Glomerular visceral epithelial cell (primary cell): ENCODE results near the gene ANKRD33B.
"Not testable (repeated sequence)": the region's sequence is repeated elsewhere in the genome, so short reads cannot be mapped to it uniquely, and the experiment has no call there.

Experiments
- DNase-seq: peaks from one replicate; pipeline ENCODE4 v3.0.0-alpha.2; 2016; ENCODE audit errors: extremely low spot score

Gene ANKRD33B

DNA sequence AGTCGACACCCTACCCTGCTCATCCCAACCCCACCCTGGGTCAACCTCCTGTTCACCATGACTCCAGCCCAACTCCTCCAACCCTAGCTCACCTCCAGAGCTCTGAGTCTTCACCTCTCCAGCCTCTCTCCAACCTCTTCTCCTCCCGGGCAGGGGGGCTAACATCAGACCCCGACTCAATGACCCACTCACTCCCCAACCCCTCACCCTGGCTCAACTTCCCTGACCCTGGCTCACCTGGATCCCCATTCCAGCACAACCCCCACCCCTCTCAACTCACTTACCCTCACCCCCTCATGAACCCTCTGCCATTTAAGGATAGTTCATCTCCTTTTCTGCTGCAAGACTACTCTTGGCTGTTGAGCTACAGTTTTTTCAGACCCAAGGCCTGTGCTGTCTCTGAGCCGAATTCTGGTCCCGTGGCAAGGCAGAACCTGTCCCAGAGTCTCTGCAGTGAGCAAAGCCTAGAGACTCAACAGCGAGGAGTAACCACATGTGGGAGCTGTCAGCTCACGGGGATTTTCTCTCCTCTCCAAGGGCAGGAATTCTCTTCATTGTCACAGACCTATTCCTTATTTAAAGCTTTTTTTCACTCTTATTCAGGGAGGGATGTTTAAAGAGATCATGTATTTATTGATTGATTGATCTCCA is 29.8 kb downstream of the ANKRD33B start:
- DNase-seq = no peak

DNA sequence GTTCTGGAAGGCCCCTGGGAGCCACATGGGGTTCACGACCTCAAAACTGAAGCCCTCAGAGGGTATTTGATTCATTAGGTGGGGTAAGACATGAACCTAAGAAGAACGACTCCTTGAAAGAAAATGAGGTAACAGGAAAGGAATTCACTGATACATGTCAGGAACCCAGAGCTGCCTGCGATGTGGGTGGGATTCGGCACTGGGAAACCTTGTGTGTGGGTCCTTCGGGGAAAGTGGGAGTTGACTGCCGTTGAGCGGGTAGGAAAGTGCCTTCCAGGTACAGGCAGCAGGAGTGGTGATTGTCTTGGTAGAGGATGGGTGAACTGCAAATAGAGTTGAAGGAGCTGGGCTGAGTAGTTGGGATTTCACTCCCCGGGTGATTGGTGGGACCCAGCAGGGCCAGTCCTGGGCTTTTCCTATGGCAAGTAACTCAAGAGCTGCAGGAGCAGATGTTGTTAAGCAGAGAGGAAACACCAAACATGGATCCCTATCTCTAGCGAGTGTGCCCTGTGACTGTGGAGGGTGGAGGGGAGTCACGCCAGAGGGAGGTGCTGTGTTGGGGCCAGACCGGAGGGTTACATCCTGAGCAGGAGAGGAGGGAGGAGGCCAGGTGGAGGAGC is 30.8 kb downstream of the ANKRD33B start:
- DNase-seq = peak; percentile 56

DNA sequence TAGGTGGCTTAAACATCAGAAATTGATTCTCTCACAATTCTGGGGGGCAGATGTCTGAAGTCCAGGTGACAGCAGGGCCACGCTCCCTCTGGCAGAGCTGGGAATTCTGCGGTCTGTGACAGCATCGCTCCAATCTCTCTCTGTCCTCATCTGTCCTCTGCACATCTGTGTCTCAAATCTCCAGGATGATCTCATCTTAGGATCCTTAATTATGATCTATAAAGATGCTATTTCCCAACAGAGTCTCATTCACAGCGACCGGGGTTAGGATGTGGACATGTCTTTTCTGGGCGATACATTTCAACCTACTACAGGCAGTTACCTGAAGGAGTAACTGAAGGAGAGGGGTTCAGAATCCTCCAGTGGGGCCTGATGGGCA is 31.4 kb downstream of the ANKRD33B start:
- DNase-seq = peak; percentile 20

DNA sequence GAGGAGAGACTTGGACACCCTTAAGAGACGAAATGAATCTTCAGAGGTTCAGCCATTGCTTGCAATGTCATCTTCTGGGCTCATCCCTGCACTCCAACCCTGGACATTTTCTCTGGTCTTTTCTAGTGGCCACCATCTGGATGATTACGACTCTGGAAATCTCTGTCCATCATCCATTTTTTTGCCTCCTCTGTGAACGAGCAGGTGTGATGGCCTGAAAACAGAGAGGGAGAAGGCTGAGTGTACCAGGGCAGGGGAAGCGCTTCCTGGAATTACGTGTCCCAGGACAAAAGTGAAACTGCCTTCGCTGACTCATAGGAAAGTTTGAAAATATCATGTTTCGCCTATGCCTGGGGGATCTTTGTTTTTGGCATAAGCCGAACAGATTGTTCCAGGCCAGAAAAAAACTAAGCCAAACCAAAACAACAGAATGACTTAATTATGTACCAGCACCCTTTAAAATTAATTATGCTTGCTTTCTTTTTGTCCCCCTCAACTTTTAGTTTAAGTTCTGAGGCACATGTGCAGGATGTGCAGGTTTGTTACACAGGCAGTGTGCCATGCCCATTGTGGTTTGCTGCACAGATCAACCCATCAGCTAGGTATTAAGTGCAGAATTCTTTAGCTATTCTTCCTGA is 31.9 kb downstream of the ANKRD33B start:
- DNase-seq = peak; percentile 84

DNA sequence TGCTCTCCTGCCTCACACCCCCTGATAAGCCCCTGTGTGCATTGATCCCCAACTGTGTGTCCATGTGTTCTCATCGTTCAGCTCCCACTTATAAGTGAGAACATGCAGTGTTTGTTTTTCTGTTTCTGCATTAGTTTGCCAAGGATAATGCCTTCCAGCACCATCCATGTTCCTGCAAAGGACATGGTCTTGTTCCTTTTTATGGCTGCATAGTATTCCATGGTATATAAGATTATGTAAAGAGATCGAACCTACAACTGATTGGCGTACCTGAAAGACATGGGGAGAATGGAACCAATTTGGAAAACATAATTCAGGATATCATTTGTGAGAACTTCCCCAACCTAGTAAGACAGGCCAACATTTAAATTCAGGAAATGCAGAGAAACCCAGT is 32.4 kb downstream of the ANKRD33B start:
- DNase-seq = no peak

DNA sequence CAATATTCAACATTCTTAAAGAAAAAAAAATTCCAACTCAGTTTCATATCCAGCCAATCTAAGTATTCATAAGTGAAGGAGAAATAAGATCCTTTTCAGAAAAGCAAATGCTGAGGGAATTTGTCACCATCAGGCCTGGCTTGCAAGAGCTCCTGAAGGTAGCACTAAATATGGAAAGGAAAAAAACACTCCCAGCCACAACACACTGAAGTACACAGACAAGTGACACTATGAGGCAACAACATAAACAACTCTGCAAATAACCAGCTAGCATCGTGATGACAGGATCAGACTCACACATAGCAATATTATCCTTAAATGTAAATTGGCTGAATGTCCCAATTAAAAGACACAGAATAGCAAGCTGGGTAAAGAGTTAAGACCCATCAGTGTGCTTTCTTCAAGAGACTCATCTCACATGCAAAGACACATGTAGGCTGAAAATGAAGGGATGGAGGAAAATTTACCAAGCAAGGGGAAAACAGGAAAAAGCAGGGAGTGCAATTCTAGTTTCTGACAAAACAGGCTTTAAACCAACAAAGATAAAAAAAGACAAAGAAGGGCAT is 33.1 kb downstream of the ANKRD33B start:
- no peak for DNase-seq

DNA sequence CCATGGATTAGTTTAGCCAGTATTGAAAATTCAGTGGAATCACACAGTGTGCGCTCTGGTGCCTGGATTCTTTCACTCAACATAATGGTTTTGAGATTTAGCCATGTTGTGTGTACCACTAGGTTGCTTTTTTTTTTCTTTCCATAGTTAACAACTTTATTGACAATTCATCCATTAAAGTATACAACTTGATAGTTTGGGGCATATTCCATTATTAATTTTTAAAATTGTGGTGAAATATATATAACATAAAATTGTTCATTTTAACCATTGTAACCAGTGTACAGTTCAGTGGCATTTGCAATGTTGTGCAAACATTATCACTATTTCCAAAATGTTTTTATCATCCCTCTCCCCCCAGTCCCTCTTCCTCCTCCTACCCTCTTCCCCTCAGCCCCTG is 35.2 kb downstream of the ANKRD33B start:
- no peak for DNase-seq

DNA sequence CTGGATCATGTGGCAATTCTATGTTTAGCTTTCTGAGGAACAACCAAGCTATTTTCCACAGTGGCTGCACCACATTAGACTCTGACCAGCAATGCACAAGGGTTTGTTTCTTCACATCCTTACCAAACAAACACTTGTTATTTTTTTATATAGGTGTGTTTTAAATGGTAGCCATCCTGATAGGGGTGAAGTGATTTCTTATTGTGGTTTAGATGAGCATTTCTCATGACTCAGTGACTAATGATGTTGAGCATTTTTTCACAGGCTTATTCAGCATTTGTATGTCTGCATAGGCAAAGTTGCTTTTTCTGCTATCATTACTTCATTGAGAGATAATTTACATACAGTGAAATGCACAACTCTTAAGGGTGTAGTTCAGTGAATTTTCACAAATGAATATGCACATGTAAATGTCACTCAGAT is 36.0 kb downstream of the ANKRD33B start:
- peak; percentile 59 for DNase-seq

DNA sequence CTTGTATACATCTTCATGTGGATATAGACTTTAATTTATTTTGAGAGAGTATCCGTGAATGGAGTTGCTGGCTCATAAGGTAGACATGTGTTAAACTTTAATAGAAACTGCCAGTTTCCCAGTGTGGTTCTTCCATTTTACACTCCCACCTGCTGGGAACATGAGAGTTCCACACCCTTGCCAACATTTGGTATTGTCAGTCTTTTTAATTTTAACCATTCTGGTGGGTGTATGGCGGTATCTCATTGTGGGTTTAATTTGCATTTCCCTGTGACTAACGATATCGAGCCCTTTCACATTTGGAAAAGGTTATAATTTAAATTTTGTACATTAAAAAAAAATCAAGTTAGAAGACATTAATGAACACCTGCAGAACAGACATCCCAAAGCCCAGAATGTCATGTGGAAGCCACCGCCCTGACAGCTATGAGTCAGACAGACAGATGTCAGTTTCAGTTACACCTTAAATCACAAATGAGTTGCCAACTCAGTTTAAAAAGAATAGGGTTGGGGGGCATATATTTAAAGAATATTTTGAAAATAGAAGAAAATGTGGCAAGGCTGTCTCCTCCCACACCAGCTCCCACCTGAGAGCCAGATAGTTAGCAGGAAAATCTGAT is 36.9 kb downstream of the ANKRD33B start:
- DNase-seq = peak; percentile 38

DNA sequence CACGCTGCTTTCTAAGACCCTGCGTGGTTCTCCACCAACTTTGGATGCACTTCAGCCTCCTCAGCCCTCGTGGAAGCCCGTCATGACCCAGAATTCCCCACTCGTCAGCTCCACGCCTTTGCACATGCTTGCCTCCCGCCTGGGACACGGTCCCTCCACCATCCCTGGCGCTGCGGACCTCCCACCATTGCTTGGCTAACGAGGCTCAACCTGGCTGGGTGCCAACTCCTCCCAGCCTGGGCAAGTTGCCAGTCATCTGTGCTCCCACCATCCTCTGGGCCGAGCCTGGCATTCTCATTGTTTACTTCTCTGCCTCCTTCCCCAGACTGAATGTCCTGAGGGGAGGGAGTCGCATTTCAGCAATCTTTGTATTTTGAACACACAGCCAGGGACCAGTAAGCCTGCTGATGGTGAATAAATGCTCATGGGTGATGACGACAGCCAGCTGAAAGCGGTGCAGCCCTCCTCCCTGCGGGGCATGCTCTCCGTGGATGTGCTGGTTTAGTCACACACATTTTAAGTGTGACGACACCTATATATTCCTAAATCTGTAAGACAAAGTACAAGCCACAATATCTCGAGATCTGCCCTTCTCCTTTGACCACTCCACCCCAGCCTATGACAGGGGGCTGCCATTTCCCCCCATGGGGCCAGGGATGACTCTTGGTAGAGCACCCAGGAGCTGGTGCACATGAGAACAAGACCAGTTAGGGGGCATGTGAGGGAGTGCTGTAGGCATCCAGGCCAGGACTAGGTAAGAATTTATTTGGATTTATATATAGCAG is 37.6 kb downstream of the ANKRD33B start:
- peak; percentile 85 for DNase-seq

DNA sequence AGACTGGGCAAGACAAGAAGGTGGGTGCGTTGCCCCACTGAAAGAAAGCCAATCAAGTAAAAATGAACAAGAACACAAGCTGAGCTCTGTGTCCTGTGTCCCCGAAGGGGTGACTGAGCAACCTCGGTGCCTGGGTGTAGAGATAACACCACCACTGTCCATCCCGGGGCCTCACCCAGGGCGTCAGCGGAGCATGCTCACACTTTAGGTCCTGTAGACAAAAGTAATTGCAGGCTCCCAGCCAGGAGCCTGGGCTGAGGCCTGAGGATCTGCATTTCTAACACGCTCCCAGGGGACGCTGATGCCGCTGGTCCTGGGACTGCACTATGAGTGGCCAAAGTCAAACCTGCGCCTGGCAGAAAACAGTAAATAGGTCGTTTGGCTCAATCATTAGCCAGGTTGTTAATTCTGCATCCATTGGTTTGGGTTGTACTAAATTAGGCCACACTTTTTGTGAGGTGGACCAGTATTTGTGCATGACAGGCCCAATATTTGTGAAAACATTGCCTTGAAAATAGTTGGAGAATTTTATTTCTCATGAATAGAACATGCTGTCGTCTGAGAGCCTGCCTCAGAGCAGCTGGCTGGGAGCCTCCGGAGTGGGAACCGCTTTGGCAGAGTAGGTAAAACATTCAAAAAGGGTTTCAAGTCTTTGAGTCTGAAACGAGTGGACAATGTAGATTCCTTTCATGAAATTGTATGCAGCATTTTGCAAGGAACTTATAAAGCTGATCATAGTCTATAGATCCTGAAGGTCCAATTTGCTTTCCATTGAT is 38.3 kb downstream of the ANKRD33B start:
- DNase-seq = no peak

DNA sequence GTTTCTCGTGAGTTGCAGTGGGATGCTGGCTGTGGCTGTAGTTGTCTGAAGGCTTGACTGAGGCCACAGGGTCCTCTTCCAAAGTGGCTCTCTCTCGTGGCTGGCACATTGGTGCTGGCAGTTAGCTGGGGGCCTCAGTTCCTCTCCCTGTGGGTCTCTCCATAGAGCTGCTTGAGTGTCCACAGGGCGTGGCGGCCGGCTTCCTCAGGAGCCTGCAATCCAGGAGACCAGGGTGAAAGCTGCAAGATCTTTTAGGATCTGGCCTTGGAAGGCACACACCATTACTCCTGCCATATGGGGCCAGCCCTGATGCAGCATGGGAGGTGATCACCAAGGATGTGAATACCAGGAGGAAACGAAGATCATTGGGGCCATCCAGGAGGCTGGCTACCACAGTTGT is 41.1 kb downstream of the ANKRD33B start:
- no peak for DNase-seq

DNA sequence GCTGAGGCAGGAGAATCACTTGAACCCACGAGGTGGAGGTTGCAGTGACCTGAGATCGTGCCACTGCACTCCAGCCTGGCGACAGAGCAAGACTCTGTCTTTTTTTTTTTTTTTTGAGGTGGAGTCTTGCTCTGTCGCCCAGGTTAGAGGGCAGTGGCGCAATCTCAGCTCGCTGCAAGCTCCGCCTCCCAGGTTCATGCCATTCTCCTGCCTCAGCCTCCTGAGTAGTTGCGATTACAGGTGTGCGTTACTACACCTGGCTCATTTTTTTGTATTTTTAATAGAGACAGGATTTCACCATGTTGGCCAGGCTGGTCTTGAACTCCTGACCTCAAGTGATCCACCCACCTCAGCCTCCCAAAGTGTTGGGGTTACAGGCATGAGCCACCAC is 42.8 kb downstream of the ANKRD33B start:
- not testable (repeated sequence) for DNase-seq

DNA sequence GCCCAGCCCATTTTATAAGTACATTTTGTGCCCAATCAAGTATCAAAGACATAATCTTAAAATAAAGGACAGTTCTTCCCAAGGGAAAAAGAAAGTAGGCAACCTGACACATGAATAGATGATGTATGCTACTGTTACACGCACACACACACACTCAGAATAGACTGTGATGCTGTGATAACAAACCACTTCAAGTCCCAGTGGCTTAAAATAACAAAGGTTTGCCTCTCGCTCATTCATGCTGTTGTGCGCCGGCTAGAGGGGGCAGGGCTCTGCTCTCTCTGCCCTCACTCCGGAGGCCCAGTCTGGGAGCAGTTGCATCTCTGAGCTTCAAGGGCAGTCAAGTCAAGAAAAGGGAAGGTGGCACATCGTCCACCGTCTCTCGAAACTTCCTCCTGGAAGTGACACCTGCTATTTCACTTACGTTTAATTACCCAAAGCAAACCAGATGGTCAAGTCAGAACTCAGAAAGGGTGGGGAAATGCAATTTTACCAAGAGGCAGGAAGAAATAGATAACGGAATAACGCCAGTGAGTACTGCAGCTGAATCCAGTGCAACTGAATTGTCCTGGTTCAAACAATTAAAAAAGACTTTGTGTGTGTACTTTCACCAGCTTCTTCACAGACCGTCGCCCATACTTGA is 43.3 kb downstream of the ANKRD33B start:
- peak; percentile 60 for DNase-seq

DNA sequence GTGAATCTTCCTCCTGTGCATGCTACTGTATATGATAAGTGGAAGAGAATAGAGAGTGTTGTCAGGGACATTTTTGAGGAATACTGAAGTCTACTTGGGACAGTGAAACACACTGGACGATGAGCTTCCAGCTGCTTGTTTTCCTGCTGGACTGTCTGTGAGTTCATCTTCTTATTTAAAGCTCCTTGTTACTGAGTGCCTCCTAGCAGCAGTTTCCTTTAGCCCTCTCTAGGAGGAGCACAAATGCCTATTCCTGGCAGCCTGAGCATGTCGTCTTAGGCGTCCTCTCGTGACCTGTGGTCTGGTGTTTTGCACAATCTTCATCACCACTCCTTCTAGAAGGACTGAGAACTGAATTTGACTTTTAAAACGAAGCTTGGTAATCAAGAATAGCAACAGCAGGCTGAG is 43.8 kb downstream of the ANKRD33B start:
- no peak for DNase-seq

DNA sequence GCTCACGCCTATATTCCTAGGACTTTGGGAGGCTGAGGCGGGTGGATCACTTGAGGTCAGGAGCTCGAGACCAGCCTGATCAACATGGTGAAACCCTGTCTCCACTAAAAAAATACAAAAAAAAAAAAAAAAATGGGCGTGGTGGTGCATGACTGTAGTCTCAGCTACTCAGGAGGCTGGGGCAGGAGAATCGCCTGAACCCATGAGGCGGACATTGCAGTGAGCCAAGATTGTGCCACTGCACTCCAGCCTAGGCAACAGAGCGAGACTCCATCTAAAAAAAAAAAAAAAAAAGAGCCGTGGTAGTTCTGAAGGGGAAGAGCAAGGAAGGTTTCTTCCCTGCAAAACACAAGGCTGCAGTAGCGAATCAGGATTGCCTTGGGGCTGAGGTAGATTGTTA is 44.2 kb downstream of the ANKRD33B start:
- DNase-seq = not testable (repeated sequence)

DNA sequence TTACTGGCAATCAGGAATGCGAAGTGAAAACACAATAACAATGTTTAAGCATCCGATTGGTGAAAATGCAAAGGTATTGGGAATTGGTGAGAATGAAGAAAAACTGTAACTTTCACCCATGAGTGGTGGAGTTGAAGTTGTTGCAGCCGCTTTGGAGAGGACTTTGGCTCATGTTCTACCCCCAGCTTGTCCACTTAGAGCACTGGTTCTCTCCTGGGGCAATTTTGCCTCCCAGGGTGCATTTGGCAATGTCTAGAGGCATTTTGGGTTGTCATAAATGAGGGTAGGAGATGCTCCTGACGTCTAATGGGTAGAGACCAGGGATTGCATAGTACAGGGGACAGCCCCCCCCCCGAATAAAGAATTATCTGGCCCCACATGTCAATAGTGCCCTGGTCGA is 46.2 kb downstream of the ANKRD33B start:
- no peak for DNase-seq

DNA sequence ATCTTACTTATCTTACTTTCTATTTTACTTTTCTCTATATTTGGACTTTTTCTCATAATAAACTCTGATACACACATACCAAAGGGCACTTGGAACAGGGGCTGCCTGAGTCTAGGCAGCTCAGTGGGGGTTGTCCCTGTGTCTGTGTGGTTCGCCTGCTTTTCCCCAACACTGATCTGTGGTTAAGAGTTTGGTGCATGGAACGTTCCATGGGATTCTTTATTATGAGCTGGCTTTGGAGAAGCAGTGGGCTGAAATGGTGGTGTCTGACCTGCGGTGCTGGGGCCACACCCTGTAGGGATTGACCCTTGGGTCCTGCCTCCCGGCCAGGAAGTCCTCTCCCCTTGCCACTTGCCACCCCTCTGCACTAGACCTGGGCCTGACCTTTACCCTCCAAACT is 47.4 kb downstream of the ANKRD33B start:
- no peak for DNase-seq

DNA sequence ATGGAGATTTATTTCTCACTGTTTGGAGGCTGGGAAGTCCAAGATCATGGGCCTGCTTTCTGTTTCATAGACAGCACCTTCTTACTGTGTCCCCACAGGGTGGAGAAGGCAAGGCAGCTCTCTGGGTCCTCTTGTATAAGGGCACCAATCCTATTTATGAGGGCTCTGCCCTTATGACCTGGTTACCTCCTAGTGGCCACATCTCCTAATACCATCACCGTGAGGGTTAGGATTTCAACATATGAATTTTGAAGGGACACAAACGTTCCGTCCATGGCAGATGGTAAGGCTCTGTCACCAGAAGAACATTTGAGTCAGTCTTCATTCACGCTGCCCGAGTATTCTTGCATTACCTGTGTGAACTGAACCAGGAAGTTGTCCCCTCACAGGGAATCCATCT is 48.4 kb downstream of the ANKRD33B start:
- no peak for DNase-seq

DNA sequence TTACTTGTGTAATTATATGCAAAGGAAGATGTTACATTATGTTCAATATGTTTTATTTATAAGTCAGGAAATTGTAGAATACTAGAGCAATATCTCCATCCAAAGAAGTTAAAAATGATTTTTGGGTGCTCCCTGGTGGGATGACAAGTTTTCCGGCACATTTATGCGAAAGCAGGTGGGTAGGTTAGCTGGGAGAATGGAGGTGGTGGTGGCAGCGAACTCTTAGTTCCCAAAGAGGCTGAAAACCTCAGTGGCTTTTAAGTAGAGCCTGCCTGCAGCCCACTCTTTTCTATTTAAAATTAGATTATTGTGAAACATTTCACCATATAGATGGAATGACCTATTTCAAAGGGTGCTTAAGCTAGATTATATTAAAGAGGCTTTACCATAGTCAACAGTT is 51.8 kb downstream of the ANKRD33B start:
- DNase-seq = no peak

DNA sequence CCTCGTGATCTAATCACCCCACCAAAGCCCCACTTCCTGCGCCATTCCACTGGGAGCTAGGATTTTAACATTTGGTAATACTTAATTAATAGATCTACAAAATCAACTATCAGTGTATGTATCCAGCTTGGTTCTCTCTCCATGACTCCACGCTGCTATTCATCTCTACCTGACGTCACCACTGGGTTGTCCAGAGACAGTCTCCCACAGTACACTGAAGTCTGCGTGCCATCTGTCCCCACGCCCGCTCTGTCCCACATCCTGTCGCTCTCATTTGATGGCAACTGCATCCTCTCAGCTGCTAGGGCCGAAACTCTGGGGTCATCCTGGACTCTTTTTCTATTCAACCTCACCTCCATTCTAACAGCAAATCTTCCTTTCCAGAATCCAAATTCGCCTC is 53.2 kb downstream of the ANKRD33B start:
- no peak for DNase-seq
